HepG2 (cell line): ENCODE results near the gene STRIP1.

Experiments
- CTCF ChIP-seq: sonication (generic); formaldehyde crosslinking; IDR thresholded peaks from 2 replicates; pipeline ENCODE4 v1.5.0; 2020; ENCODE audit warnings: mild to moderate bottlenecking, missing genetic modification reagents, moderate library complexity
- JUN ChIP-seq: sonication (generic); formaldehyde crosslinking; IDR thresholded peaks from 2 replicates; pipeline ENCODE4 v1.4.0; 2020; ENCODE audit warnings: mild to moderate bottlenecking, missing genetic modification reagents
- NCOA1 ChIP-seq: sonication (generic); formaldehyde crosslinking; IDR thresholded peaks from 2 replicates; pipeline ENCODE4 v1.9.0; 2021; ENCODE audit warnings: missing genetic modification reagents
- RBFOX2 ChIP-seq: fragments of 200-400 bp; formaldehyde crosslinking; IDR thresholded peaks from 2 replicates; pipeline ENCODE4 v1.6.1; 2017; ENCODE audit warnings: low read depth, mild to moderate bottlenecking, low read length
- USF2 ChIP-seq, 2 experiments: sonication (generic) in 1 of 2; formaldehyde crosslinking in 1 of 2; IDR thresholded peaks; 2 replicates each; pipeline versions ENCODE4 v1.5.1 to v1.6.1; 2011 to 2020; ENCODE audit warnings: borderline replicate concordance in 1 of 2, low read depth in 1 of 2, low read length in 1 of 2, mild to moderate bottlenecking in 1 of 2, missing genetic modification reagents in 1 of 2, moderate library complexity in 1 of 2
- ZMYM3 ChIP-seq: sonication (generic); formaldehyde crosslinking; IDR thresholded peaks from 2 replicates; pipeline ENCODE4 v1.5.1; 2020; ENCODE audit warnings: mild to moderate bottlenecking, missing genetic modification reagents
- ZNF773 ChIP-seq: sonication (generic); formaldehyde crosslinking; IDR thresholded peaks from 2 replicates; pipeline ENCODE4 v1.4.0; 2020; ENCODE audit warnings: missing genetic modification reagents, borderline replicate concordance
- TF ChIP-seq, protein P1 (sequence below): sonication (generic); formaldehyde crosslinking; IDR thresholded peaks from 2 replicates; pipeline ENCODE4 v1.5.0; 2020; ENCODE audit warnings: missing genetic modification reagents

- TF ChIP-seq RBFOX2 (no peak), ZMYM3 (CRISPR knock-in tag) (no peak), CTCF (no peak), NCOA1 (CRISPR knock-in tag) (no peak), ZNF773 (no peak), JUN (CRISPR knock-in tag) (no peak), USF2 (IDR thresholded peaks at IDR 0.05; ENCODE audit: low read depth, low read length) (no peak), USF2 (CRISPR knock-in tag; IDR thresholded peaks at IDR 0.05; ENCODE audit: borderline replicate concordance) (no peak)
- TF ChIP-seq, protein P1, sequence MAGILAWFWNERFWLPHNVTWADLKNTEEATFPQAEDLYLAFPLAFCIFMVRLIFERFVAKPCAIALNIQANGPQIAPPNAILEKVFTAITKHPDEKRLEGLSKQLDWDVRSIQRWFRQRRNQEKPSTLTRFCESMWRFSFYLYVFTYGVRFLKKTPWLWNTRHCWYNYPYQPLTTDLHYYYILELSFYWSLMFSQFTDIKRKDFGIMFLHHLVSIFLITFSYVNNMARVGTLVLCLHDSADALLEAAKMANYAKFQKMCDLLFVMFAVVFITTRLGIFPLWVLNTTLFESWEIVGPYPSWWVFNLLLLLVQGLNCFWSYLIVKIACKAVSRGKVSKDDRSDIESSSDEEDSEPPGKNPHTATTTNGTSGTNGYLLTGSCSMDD (CRISPR knock-in tag): no peak
These were observed 14.7 kb upstream of the STRIP1 start for GRCh38 chr1:110019770-110020169.
